Measurements from ENCODE around the gene CPNE1.

The CPNE1 gene

GRCh38 chr20:35699957-35700624, 35.4 kb upstream of the CPNE1 start:
- H3K27ac ChIP-seq, result peak overlapping the region; percentile 90
- TF ChIP-seq, protein P1, sequence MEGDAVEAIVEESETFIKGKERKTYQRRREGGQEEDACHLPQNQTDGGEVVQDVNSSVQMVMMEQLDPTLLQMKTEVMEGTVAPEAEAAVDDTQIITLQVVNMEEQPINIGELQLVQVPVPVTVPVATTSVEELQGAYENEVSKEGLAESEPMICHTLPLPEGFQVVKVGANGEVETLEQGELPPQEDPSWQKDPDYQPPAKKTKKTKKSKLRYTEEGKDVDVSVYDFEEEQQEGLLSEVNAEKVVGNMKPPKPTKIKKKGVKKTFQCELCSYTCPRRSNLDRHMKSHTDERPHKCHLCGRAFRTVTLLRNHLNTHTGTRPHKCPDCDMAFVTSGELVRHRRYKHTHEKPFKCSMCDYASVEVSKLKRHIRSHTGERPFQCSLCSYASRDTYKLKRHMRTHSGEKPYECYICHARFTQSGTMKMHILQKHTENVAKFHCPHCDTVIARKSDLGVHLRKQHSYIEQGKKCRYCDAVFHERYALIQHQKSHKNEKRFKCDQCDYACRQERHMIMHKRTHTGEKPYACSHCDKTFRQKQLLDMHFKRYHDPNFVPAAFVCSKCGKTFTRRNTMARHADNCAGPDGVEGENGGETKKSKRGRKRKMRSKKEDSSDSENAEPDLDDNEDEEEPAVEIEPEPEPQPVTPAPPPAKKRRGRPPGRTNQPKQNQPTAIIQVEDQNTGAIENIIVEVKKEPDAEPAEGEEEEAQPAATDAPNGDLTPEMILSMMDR (IDR thresholded peaks at IDR 0.05), result no peak
- no peak for TF ChIP-seq ZFX (IDR thresholded peaks at IDR 0.05; ENCODE audit: borderline replicate concordance)

DNA sequence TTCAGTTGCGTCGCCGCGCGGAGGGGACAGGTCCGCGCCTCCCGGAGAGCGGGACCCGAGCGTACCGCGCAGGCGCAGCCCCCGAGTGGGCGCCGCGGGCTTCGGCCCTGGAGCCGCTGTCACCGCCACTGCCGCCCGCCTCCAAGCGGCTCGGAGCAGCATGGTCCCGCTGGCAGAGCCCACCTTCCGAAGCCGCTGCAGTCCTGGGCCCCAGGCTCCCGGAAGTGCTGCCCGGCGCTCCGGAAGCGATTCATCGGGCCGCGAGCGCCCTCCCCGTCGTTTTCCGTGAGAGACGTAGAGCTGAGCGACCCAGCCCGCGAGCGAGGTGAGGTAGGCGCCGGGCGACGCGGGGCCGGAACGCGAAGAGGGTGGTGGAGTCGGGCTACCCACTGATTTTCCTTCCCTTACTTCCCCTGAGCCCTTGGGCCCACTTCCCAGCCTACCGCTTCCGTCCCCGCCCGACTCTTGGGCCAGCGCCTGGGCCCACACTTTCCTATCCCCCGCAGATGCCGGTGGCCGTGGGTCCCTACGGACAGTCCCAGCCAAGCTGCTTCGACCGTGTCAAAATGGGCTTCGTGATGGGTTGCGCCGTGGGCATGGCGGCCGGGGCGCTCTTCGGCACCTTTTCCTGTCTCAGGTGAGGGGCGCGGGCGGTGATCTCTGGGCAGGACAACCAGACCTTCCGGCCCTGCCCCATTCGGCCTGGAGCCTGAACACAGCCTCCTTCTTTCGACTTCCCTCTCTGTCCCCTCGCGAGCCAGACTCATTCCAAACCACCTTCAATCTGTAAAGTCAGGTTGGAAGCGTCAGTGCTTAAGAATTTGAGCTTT, 34.6 kb upstream of the CPNE1 start, which contains the start of the genes NFS1 and ROMO1:
NFS1 (minus strand) TSS at position 226 of the 830 bp plus-strand sequence; CDS start at position 162, 64 bp downstream.
ROMO1 (plus strand) TSS at position 279 of the 830 bp plus-strand sequence; CDS start at position 507, 228 bp downstream.
- no peak for TF ChIP-seq ZFX (IDR thresholded peaks at IDR 0.05; ENCODE audit: borderline replicate concordance)
- TF ChIP-seq, protein P1 (IDR thresholded peaks at IDR 0.05), result peak; percentile 19
- H3K27ac ChIP-seq, result peak within 1 kb of the TSS; percentile 90

DNA sequence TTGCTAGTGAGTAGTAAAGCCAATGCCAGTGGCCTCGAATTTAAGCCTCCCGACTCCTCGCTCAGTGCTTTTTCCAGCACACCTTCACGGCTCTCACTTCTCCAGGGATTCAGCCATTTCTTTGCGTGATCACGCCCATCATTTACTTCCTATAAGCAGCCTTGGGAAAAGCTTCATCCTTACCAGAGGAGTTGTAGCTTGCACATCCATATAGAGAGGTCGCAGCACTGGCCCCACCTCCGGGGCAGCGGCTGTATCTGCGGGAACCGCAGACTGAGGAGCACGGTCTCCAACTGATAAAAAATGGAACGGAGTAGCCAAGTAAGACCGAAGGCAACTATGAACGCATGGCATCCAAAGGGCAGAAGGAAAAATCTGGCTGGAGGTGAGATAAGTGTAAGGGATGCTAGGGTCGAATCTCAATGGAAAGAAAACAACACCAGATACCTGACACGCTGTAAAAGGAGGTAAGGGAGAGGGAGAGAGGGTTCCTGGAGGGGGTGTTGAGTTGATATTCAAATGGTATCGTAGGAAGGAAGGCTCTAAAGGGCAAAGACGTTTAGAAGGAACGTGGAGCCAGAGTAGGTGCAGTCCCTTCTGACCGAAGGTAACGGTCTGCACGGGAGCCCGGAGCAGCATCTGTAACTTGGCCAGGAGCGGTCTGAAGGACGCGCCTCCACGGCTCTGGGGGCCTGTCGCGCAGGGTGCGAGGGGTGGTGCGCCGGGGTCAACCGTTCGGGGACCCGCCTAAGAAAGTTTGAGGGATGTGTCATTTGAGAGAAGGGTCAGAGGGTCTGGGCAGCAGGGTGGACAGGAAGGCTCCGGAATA, 33.8 kb upstream of the CPNE1 start:
- TF ChIP-seq ZFX (IDR thresholded peaks at IDR 0.05; ENCODE audit: borderline replicate concordance), result no peak
- TF ChIP-seq, protein P1 (IDR thresholded peaks at IDR 0.05), result no peak
- H3K27ac ChIP-seq, result peak overlapping the region; percentile 90

- TF ChIP-seq, protein P1 (IDR thresholded peaks at IDR 0.05), result no peak
- no peak for TF ChIP-seq ZFX (IDR thresholded peaks at IDR 0.05; ENCODE audit: borderline replicate concordance)
- H3K27ac ChIP-seq, result peak overlapping the region; percentile 90; the same call in 1 of the 2 replicates
Observed at GRCh38 chr20:35697696-35698297, 33.1 kb upstream of the CPNE1 start.

- H3K27ac ChIP-seq, result no peak overlapping the region
- TF ChIP-seq, protein P1 (IDR thresholded peaks at IDR 0.05), result no peak
- TF ChIP-seq ZFX (IDR thresholded peaks at IDR 0.05; ENCODE audit: borderline replicate concordance), result no peak
Observed at GRCh38 chr20:35695978-35696377, 31.3 kb upstream of the CPNE1 start.

DNA sequence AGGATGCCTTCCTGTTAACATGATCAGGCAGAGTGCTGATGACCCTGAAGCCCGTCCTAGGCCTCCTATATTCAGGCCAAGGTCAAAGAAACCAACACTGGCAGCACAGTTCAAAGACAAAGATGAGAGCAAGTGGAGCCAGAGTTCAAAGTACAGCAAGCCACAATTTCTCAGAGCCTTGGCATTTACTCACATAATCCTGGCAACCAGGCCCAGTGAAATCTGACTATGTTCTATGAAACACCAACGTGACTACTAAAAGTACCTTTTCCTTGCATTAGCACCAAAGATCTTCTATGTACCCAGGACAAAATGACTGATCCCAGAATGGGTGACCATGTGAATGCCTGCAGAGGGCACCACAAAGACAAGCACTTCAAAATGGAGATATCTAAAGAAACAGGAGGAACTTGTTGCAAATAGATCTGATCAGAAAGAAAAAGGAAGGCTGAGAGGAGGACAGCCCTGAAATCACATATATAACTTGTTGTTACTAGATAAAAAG, 30.6 kb upstream of the CPNE1 start:
- H3K27ac ChIP-seq, result no peak overlapping the region
- no peak for TF ChIP-seq ZFX (IDR thresholded peaks at IDR 0.05; ENCODE audit: borderline replicate concordance)
- TF ChIP-seq, protein P1 (IDR thresholded peaks at IDR 0.05), result no peak
